GM12864 (cell line): ENCODE measurements around the gene GSG1.

Experiments
- DNase-seq: peaks from one replicate; pipeline ENCODE4 v3.0.0-alpha.2; 2011; ENCODE audit warnings: low read depth
- H3K4me3 ChIP-seq: 2 replicates; pipeline ENCODE4 v1.5.1; 2011; ENCODE audit warnings: mild to moderate bottlenecking, low read depth, low read length, control low read depth
- CTCF ChIP-seq: IDR thresholded peaks from 2 replicates; pipeline ENCODE4 v1.5.1; 2011; ENCODE audit warnings: low read depth, mild to moderate bottlenecking, moderate library complexity, low read length, control low read depth, inconsistent platforms; ENCODE audit errors: missing control alignments

Gene GSG1

GRCh38 chr12:13114251-13115052 lies 11.0 kb upstream of the GSG1 start:
- no peak for TF ChIP-seq CTCF
- DNase-seq: no peak
- no peak overlapping the region for H3K4me3 ChIP-seq

GRCh38 chr12:13112968-13113367 lies 9.5 kb upstream of the GSG1 start:
- no peak for DNase-seq
- TF ChIP-seq CTCF: no peak
- H3K4me3 ChIP-seq: no peak overlapping the region

GRCh38 chr12:13106666-13107065 lies 3.2 kb upstream of the GSG1 start:
- no peak for DNase-seq
- H3K4me3 ChIP-seq: no peak overlapping the region
- no peak for TF ChIP-seq CTCF

- no peak overlapping the region for H3K4me3 ChIP-seq
- DNase-seq: no peak
- no peak for TF ChIP-seq CTCF
Measured at GRCh38 chr12:13105781-13106180, 2.3 kb upstream of the GSG1 start.

- TF ChIP-seq CTCF: no peak
- no peak overlapping the region for H3K4me3 ChIP-seq
- no peak for DNase-seq
Measured at GRCh38 chr12:13104409-13104808, 942 bp upstream of the GSG1 start.

GRCh38 chr12:13102461-13103195 lies 839 bp downstream of the GSG1 start:
- TF ChIP-seq CTCF: no peak
- DNase-seq: no peak
- H3K4me3 ChIP-seq: no peak overlapping the region
